ENCODE results near the gene ATP6AP1. TPM values are rescaled to one million over a fixed set of nuclear protein-coding genes. Genes with fewer than 3 reads are reported as not detected.
A peak's percentile ranks its signal among the peaks of the same experiment; 100 is the strongest.

ATP6AP1 gene
- total and polyA plus RNA-seq, 2 donors (not counting 1 experiment from before 2014, with no cell fraction given): 47.1 to 57.7 TPM

GRCh38 chrX:154436983-154437752 lies 8.7 kb downstream of the ATP6AP1 start, which contains the start of gene GDI1:
Gene GDI1, plus strand, starts transcription at chrX:154437154. Its CDS starts 101 bp downstream, at chrX:154437255.
- peak within 1 kb of the TSS; percentile 68 for H2AFZ ChIP-seq (ENCODE audit: insufficient read depth, low read depth, low read length, poor library complexity, severe bottlenecking)
- POLR2A ChIA-PET: interaction anchor here (0.9 to 1.6 kb wide), 2 partner anchors 16 to 39 kb away, joined by 3 read pairs; partner anchors contain the start of gene RPL10
- peak; percentile 69 for ATAC-seq (ENCODE audit: low read depth)

More at GRCh38 chrX:154436983-154437752, 8.7 kb downstream of the ATP6AP1 start, which contains the start of gene GDI1:
- H3K4me3 ChIP-seq (ENCODE audit: control extremely low read depth in 1 of 5, extremely low read depth in 1 of 5, insufficient read depth in 1 of 5, low read depth in 2 of 5, low read length in 4 of 5): peak within 1 kb of the TSS; percentile 9 to 65 (median 61)
- peaks cover 27% of the 10 kb centered on the region for H3K79me2 ChIP-seq (ENCODE audit: control insufficient read depth, insufficient read depth, low read length)
- TF ChIP-seq EZH2 (IDR thresholded peaks at IDR 0.05; ENCODE audit: borderline replicate concordance, insufficient read depth, low read depth, low read length, poor library complexity, severe bottlenecking): no peak
- TF ChIP-seq CTCF (IDR thresholded peaks at IDR 0.05): no peak
- peak within 1 kb of the TSS; percentile 80 for H3K4me2 ChIP-seq (replicated peaks; ENCODE audit: low read depth, low read length, poor library complexity, severe bottlenecking)
- Mint-ChIP-seq H3K27ac (peak within 1 kb of the TSS; percentile 92), H3K4me3 (peak within 1 kb of the TSS; percentile 84), H3K27me3 (no peaks in the 10 kb centered on the region), H3K4me1 (peaks cover 13% of the 10 kb centered on the region), H3K9me3 (ENCODE audit: insufficient read depth) (no peaks in the 10 kb centered on the region)
- WGBS (ENCODE audit: insufficient coverage): under 1% methylated on average over 59 of the region's 93 CpGs
- H3K27me3 ChIP-seq (replicated peaks in 1 of 4; ENCODE audit: control extremely low read depth in 1 of 4, control insufficient read depth in 3 of 4, insufficient read depth in 4 of 4, low read length in 3 of 4): no peaks in the 10 kb centered on the region
- peaks cover 10 to 19% of the 10 kb centered on the region in 2 donors for H3K4me1 ChIP-seq (ENCODE audit: control insufficient read depth in 2 of 2, insufficient read depth in 2 of 2, low read length in 2 of 2)
- peaks cover 6% of the 10 kb centered on the region for H4K20me1 ChIP-seq (ENCODE audit: control insufficient read depth, insufficient read depth, low read length, poor library complexity, severe bottlenecking)
- H3K36me3 ChIP-seq (replicated peaks in 1 of 2; ENCODE audit: control extremely low read depth in 1 of 2, control insufficient read depth in 1 of 2, extremely low read depth in 1 of 2, insufficient read depth in 2 of 2, low read length in 1 of 2): peaks cover 0 to 19% of the 10 kb centered on the region in 2 experiments
- no peaks in the 10 kb centered on the region for H3K9me3 ChIP-seq (ENCODE audit: control extremely low read depth in 1 of 3, control insufficient read depth in 2 of 3, insufficient read depth in 1 of 3, low read length in 2 of 3)
- H3K9ac ChIP-seq (ENCODE audit: low read length): peak within 1 kb of the TSS; percentile 64
- CTCF ChIA-PET: no interaction called here
- intact Hi-C loops (cut with micrococcal nuclease): loop anchor here (1.0 kb wide), 1 partner anchor 9 kb away; the partner anchor contains the start of gene ATP6AP1
- H3K27ac ChIP-seq (ENCODE audit: low read length in 2 of 2): peak within 1 kb of the TSS; percentile 59 to 80
- DNase-seq: peak; percentile 85
